ENCODE measurements around the gene KIF3B.
"Not testable (repeated sequence)": the region's sequence is repeated elsewhere in the genome, so short reads cannot be mapped to it uniquely, and the experiment has no call there.

KIF3B gene

GRCh38 chr20:32333181-32333987 lies 55.9 kb downstream of the KIF3B start:
- no peak for DNase-seq

GRCh38 chr20:32333988-32334885 lies 56.8 kb downstream of the KIF3B start:
- DNase-seq, result no peak

DNA sequence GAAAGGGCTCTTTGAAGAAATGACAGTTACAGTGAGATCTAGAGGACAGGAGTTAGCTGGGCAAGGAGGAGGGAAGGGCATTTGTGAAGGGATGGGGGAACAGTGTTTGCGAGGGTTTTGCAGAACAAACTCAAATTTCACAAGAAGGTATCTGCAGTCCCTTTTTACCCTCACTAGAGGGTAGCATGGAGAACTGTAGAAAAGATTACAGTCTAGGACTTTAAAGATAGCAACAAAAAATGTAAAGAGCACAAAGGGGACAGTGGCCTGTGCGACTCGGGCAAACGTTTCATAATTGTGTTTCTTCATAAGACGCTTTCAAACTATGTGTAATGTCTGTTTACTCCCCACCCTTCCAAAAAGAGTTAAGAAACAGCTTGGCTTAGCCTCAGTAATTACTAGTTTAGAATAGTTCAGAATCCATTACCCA lies 59.5 kb downstream of the KIF3B start:
- DNase-seq, result no peak

- no peak for DNase-seq
Measured at GRCh38 chr20:32337937-32338661, 60.6 kb downstream of the KIF3B start.

- DNase-seq, result no peak
Measured at GRCh38 chr20:32338665-32339064, 61.2 kb downstream of the KIF3B start.

DNA sequence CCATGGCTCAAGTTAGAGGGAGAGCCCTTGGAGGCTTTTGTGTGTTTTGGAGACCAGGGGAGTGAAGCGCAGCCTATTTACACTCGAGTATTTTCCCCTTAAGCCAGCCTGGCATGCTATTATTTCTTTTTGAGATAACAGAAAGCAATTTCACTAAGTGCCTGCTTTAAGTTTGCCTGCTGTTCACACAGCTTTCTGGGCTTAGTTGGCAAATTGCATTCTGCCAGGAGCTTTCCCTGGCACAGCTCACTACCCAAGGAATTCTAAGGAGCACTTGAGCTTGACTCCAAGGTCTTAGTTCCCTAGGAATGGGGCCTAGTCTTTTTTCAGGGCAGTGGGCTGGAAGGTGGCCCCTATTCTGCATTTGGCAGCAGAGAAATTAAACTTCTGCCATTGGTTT lies 61.7 kb downstream of the KIF3B start:
- no peak for DNase-seq

DNA sequence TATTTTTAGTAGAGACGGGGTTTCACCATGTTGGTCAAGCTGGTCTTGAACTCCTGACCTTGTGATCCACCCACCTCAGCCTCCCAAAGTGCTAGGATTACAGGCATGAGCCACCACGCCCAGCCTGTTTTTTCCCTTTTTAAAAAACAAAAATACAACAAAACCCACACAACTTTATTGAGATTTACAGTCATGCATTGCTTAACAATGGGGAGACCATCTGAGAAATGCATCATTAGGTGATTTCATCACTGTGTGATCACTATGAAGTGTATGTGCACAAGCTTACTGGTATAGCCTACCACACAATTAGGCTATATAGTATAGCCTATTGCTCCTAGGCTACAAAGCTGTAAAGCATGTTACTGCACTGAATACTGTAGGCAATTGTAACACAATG lies 63.6 kb downstream of the KIF3B start:
- DNase-seq, result not testable (repeated sequence)

- no peak for DNase-seq
Measured at GRCh38 chr20:32343439-32343838, 66.0 kb downstream of the KIF3B start.

GRCh38 chr20:32344835-32345506 lies 67.5 kb downstream of the KIF3B start:
- DNase-seq, result no peak

DNA sequence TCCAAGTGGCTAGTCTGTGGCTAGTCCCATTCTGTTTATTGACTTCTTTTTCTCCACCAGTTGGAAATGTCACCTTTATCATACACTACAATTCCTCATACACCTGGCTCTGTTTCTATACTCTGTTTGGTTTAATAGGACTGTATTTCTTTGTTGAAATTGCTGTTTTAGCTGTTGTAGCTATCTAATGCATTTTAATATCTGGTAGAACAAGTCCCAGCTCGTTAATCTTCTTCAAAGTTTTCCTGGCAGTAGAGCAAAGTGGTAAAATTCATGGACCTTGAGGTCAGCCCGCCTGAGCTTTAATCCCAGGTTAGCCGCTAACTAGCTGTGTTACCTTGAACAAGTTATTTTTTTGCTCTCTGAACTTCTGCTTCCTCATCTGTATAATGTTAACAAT lies 70.8 kb downstream of the KIF3B start:
- no peak for DNase-seq

DNA sequence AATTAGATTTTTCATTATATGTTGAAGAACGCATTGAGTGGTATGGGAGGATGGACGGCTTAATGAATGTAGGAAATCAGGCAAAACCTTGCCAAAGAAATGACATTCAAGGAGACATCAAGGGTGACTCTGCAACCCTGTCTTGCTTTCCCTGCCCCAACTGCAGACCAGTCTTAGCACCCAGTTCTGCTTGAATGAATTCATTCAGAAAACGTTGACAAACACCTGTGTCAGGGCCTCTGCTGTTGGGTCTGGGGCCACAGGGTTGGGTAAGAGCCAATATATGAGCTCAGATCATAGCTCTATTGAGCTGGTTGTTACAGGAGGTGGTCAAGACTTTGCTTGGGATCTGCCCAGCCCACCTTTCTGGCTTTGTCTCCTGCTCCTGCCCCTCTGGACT lies 73.0 kb downstream of the KIF3B start:
- DNase-seq, result no peak

GRCh38 chr20:32352121-32352720 lies 74.8 kb downstream of the KIF3B start:
- no peak for DNase-seq

- DNase-seq, result no peak
Measured at GRCh38 chr20:32353848-32354496, 76.5 kb downstream of the KIF3B start.

DNA sequence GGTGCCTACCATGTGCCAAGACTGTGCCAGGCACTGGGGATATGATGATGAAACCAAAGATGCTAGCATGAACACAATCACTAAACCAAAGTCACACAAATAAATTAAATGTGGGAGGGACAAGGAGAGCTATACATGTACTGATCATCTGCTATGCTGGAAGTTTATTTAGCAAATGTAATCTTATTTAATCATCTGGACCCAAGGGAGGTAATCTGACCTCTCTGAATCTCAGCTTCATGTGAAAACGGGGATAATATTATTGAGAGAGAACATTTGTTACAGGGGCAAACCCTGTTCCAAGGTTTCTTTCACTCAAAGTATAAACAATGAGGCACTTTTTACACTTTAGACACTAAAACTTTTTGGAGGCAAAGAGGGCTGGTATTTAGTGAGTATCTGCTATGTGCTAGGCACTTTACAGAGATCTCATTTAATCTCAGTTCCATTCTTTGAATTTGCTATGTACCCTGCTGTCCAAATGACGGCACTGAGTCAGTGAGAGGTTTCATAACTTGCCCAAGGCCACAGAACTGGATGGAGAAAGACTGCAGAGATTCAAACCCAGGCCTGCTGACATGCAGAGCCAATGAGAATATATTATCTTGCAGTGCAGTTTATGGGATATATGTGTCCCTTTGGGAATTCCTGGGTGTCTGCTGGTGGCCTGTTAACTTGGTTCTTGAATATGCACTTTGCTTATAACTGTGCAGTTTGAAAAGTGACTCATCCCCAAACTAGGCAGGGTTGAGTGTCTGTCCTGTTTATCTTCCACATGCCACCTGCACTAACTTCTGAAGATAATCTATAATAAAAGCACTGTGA lies 77.4 kb downstream of the KIF3B start:
- no peak for DNase-seq

DNA sequence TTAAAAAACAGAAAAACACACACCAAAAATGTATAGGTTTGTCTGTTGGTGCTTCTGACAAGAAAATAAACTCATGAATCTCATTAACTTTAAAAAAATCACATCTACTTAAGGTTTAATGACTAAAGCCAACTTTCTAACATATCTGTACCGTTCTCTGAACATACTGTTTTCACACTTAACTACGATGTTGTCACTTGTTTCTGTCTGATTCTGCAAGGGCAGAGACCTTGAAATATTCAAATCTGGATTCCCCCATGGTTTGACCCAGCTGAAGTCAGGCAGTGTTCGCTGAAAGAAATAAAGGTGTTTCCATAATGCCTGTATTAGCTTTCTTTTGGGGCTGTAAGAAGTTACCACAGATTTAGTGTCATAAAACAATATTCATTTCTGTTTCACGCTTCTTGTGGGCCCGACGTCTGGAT lies 78.0 kb downstream of the KIF3B start:
- DNase-seq, result no peak

DNA sequence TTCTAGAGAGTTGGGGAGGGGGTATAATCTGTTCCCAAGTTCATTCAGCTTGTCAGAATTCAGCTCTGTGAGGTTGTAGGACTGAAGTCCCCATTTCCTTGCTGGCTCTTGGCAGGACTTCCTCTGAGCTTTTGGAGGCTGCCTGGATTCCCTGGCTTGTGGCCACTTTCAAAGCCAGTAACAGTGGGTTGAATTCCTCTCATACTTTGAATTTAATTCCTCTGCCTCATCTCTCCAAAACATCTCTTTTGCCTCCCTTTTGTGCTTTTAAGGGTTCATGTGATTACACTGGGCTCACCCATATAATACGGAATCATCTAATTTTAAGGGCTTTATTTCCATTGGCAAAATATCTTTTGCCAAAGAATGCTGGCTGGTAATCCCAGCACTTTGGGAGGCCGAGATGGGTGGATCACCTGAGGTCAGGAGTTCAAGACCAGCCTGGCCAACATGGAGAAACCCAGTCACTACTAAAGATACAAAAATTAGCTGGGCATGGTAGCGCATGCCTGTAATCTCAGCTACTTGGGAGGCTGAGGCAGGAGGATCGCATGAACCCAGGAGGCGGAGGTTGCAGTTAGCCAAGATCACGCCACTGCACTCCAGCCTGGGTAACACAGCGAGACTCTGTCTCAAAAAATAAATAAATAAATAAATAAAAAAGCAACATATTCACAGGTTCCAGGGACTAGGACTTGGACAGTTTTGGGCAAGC lies 78.6 kb downstream of the KIF3B start:
- DNase-seq, result not testable (repeated sequence)

DNA sequence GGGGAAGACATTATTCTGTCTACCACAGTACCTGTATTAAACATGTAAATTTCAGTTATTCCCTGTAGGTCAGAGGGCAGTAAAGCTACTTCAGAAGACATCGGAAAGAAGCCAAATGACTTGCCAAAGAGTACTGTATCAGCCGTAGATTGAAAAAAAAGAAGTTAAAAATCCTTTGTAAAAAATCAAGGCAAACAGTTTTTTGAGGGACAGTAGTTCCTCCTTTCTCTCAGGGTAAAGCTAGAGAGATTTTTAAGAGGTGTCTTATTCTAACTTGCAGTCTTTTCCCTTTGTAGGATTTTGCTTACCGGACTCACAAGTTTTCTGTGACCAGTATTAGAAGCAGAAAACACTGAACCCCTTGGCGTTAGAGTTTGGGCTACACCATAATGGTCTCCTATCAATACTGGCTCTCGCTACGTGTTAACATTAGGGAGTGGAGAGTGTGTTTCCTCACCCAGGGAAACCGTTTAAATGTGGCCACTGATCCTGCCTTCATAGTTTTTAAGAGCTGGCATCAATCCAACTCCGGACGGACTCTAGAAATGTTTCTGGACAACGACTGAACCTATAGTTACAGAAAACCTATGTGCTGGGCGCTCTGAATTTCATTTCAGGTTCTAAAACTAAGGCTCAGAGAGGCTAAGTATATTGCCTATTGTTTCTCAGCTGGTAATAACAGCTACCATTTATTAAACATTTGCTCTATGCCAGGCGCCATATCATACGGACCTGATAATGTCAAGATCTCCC lies 79.3 kb downstream of the KIF3B start:
- DNase-seq, result no peak

GRCh38 chr20:32357375-32357868 lies 80.0 kb downstream of the KIF3B start:
- no peak for DNase-seq
